SK-N-SH (cell line): Measurements from ENCODE around the gene ERAP2. TPM values are rescaled to one million over a fixed set of nuclear protein-coding genes. Genes with fewer than 3 reads are reported as not detected.

Experiments
- CTCF ChIA-PET: fragments of 300-600, 350-600 bp; formaldehyde crosslinking; extraction: SDS; loops from one replicate; lab custom pipeline; 2021; lab: Yijun Ruan, JAX
- POLR2A ChIA-PET: fragments of 350-600 bp; sonication (Branson Sonifier 250); formaldehyde crosslinking; extraction: SDS; loops from one replicate; lab custom pipeline; 2020; ENCODE audit warnings: antibody characterized with exemption, inconsistent platforms; lab: Yijun Ruan, JAX
- DNase-seq: peaks from one replicate; pipeline ENCODE4 v3.0.0; 2012
- H2AFZ ChIP-seq: fragments of 200-600 bp; sonication (generic); 2 replicates; pipeline ENCODE4 v1.8.1; 2016; ENCODE audit warnings: antibody characterized with exemption, mild to moderate bottlenecking, low read depth
- H3F3A ChIP-seq: fragments of 200-600 bp; sonication (generic); replicated peaks from 2 replicates; pipeline ENCODE3; 2016; ENCODE audit warnings: antibody characterized with exemption, mild to moderate bottlenecking; ENCODE audit not compliant: insufficient read depth
- H3K27ac ChIP-seq, 2 experiments: fragments of 200-500 bp in 1 of 2; fragments of 200-600 bp in 1 of 2; sonication (Bioruptor generic) in 1 of 2; sonication (generic), shearing (Covaris generic) in 1 of 2; 2 replicates each; pipeline versions ENCODE4 v1.5.1 to v1.6.1; 2014 to 2016; ENCODE audit warnings: low read depth in 2 of 2, inconsistent platforms in 1 of 2, low read length in 1 of 2, mild to moderate bottlenecking in 1 of 2, mixed read lengths in 1 of 2
- H3K27me3 ChIP-seq: fragments of 200-600 bp; sonication (generic), shearing (Covaris generic); 2 replicates; pipeline ENCODE4 v1.6.1; 2016; ENCODE audit warnings: mixed run types; ENCODE audit not compliant: insufficient read depth
- H3K36me3 ChIP-seq, 2 experiments: fragments of 200-500 bp in 1 of 2; fragments of 200-600 bp in 1 of 2; sonication (Bioruptor generic) in 1 of 2; sonication (generic) in 1 of 2; replicated peaks in 1 of 2; 2 replicates each; pipeline versions ENCODE3 to v1.5.1; 2014 to 2016; ENCODE audit warnings: low read length in 1 of 2, mild to moderate bottlenecking in 1 of 2; ENCODE audit not compliant: insufficient read depth in 2 of 2, control insufficient read depth in 1 of 2
- H3K4me1 ChIP-seq, 2 experiments: fragments of 200-500 bp in 1 of 2; fragments of 200-600 bp in 1 of 2; sonication (Bioruptor generic) in 1 of 2; sonication (generic), shearing (Covaris generic) in 1 of 2; 2 replicates each; pipeline versions ENCODE4 v1.5.1 to v1.6.1; 2014 to 2016; ENCODE audit warnings: low read depth in 1 of 2, low read length in 1 of 2, mixed run types in 1 of 2; ENCODE audit not compliant: insufficient read depth in 2 of 2, control insufficient read depth in 1 of 2
- H3K4me2 ChIP-seq: fragments of 200-600 bp; sonication (generic), shearing (Covaris generic); 2 replicates; pipeline ENCODE4 v1.6.1; 2017; ENCODE audit warnings: mixed run types
- H3K4me3 ChIP-seq, 2 experiments: fragments of 200-500 bp in 1 of 2; fragments of 200-600 bp in 1 of 2; sonication (Bioruptor generic) in 1 of 2; sonication (generic), shearing (Covaris generic) in 1 of 2; 2 replicates each; pipeline versions ENCODE4 v1.5.1 to v1.8.1; 2014 to 2016; ENCODE audit warnings: low read depth in 2 of 2, inconsistent platforms in 1 of 2, low read length in 1 of 2, mild to moderate bottlenecking in 1 of 2, mixed read lengths in 1 of 2, moderate library complexity in 1 of 2
- H3K79me2 ChIP-seq: fragments of 200-600 bp; sonication (generic); 2 replicates; pipeline ENCODE4 v1.8.1; 2017; ENCODE audit warnings: mild to moderate bottlenecking; ENCODE audit not compliant: insufficient read depth
- H3K9ac ChIP-seq: fragments of 200-600 bp; sonication (generic); 2 replicates; pipeline ENCODE4 v1.6.1; 2017; ENCODE audit warnings: mixed run types
- H3K9me2 ChIP-seq: fragments of 200-600 bp; sonication (generic); 2 replicates; pipeline ENCODE4 v1.6.1; 2017; ENCODE audit warnings: mixed run types
- H3K9me3 ChIP-seq: fragments of 200-600 bp; sonication (generic); 2 replicates; pipeline ENCODE4 v1.6.1; 2017; ENCODE audit warnings: mixed run types, mild to moderate bottlenecking, moderate library complexity
- H4K20me1 ChIP-seq: fragments of 200-600 bp; sonication (generic); 2 replicates; pipeline ENCODE4 v1.6.1; 2017; ENCODE audit warnings: mild to moderate bottlenecking, mixed run types; ENCODE audit not compliant: insufficient read depth
- ELF1 ChIP-seq: IDR thresholded peaks from 2 replicates; pipeline ENCODE4 v1.4.0; 2012
- EP300 ChIP-seq, 2 experiments: IDR thresholded peaks; 2 replicates each; pipeline versions ENCODE4 v1.4.0 to v1.6.1; 2012; ENCODE audit warnings: borderline replicate concordance in 1 of 2, low read depth in 1 of 2, low read length in 1 of 2
- EZH2phosphoT487 ChIP-seq: fragments of 200-600 bp; sonication (generic); IDR thresholded peaks from 2 replicates; pipeline ENCODE4 v1.6.1; 2017; ENCODE audit warnings: low read depth, mixed run types, mild to moderate bottlenecking, antibody characterized with exemption, moderate library complexity, borderline replicate concordance
- FOSL2 ChIP-seq: IDR thresholded peaks from 2 replicates; pipeline ENCODE4 v1.4.0; 2012; ENCODE audit warnings: low read depth, mild to moderate bottlenecking, moderate library complexity, borderline replicate concordance
- FOXM1 ChIP-seq: IDR thresholded peaks from 2 replicates; pipeline ENCODE4 v1.4.0; 2012; ENCODE audit warnings: low read depth, mild to moderate bottlenecking
- GABPA ChIP-seq: IDR thresholded peaks from 2 replicates; pipeline ENCODE4 v1.4.0; 2012; ENCODE audit warnings: low read depth, mild to moderate bottlenecking
- JUND ChIP-seq: IDR thresholded peaks from 2 replicates; pipeline ENCODE4 v1.4.0; 2012
- MXI1 ChIP-seq: IDR thresholded peaks from 2 replicates; pipeline ENCODE4 v1.6.1; 2012; ENCODE audit warnings: mild to moderate bottlenecking, low read depth, low read length, improper control_type of control experiment
- NFIC ChIP-seq: IDR thresholded peaks from 2 replicates; pipeline ENCODE4 v1.4.0; 2012; ENCODE audit warnings: borderline replicate concordance
- NRF1 ChIP-seq: IDR thresholded peaks from 2 replicates; pipeline ENCODE4 v1.6.1; 2012; ENCODE audit warnings: low read depth, mild to moderate bottlenecking, low read length
- POLR2AphosphoS5 ChIP-seq: IDR thresholded peaks from 2 replicates; pipeline ENCODE4 v1.6.1; 2012; ENCODE audit warnings: low read depth, low read length
- RXRA ChIP-seq: IDR thresholded peaks from 2 replicates; pipeline ENCODE4 v1.4.0; 2012; ENCODE audit warnings: low read depth, mild to moderate bottlenecking, borderline replicate concordance
- SIN3A ChIP-seq: IDR thresholded peaks from 2 replicates; pipeline ENCODE4 v1.6.1; 2012; ENCODE audit warnings: low read depth, mild to moderate bottlenecking, low read length, moderate library complexity, borderline replicate concordance
- TAF1 ChIP-seq: IDR thresholded peaks from 2 replicates; pipeline ENCODE4 v1.6.1; 2012; ENCODE audit warnings: low read depth, mild to moderate bottlenecking, low read length, moderate library complexity, borderline replicate concordance
- TCF12 ChIP-seq: IDR thresholded peaks from 2 replicates; pipeline ENCODE4 v1.4.0; 2012
- TEAD4 ChIP-seq: IDR thresholded peaks from 2 replicates; pipeline ENCODE4 v1.4.0; 2012; ENCODE audit warnings: mild to moderate bottlenecking, borderline replicate concordance; ENCODE audit not compliant: insufficient read depth
- YY1 ChIP-seq: IDR thresholded peaks from 2 replicates; pipeline ENCODE4 v1.4.0; 2012; ENCODE audit warnings: low read depth, mild to moderate bottlenecking
- WGBS: methylation state at CpG from one replicate; pipeline ENCODE4 v1.1.6; 2017; ENCODE audit warnings: low lambda C conversion rate; 5-methylcytosine and 5-hydroxymethylcytosine counted together
- polyA plus RNA-seq, 3 experiments: library from polyadenylated mRNA; depleted of rRNA; stranded (reverse); fragments of >200 nt; gene quantifications; 2 replicates each; pipeline ENCODE4 v1.2.3, GENCODE V29; 2012
- TF ChIP-seq, protein P1 (sequence below): fragments of 150-350 bp; IDR thresholded peaks from 2 replicates; pipeline ENCODE4 v1.6.1; 2016; ENCODE audit warnings: mild to moderate bottlenecking, low read depth, low read length
- TF ChIP-seq, protein P2 (sequence below): IDR thresholded peaks from 2 replicates; pipeline ENCODE4; 2012
- TF ChIP-seq, protein P3 (sequence below): IDR thresholded peaks from 2 replicates; pipeline ENCODE4 v1.4.0; 2012; ENCODE audit warnings: low read depth, borderline replicate concordance
- TF ChIP-seq, protein P4 (sequence below): IDR thresholded peaks from 2 replicates; pipeline ENCODE4 v1.4.0; 2012; ENCODE audit warnings: low read depth

ERAP2 gene
- polyA plus RNA-seq, 1 of the 3 experiments (the other 2 are of a cell fraction) = 13.2 TPM

DNA sequence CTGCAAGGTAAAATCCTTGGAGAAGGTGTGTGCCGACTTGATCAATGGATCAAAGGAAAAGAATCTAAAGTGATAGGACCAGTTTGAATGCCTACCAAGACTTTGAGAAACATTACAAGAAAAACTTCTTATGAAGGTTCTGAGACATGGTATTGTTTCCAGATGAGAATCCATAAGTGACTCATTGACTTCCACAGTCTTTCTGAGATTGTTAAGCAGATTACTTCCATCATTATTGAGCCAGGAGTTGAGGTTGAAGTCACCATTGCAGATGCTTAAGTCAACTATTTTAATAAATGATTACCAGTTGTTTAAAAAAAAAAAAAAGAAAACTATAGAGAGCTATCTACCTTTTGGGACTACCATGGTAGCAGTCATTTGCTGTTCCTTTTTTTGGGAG, 66.6 kb downstream of the ERAP2 start:
- TF ChIP-seq FOSL2 (peak; percentile 66), ELF1 (no peak), TCF12 (peak; percentile 88), GABPA (no peak), TEAD4 (no peak), EZH2phosphoT487 (no peak), YY1 (no peak), JUND (peak; percentile 77), NRF1 (no peak), NFIC (peak; percentile 15; the same call in 1 of the 2 replicates)
- TF ChIP-seq, protein P1, sequence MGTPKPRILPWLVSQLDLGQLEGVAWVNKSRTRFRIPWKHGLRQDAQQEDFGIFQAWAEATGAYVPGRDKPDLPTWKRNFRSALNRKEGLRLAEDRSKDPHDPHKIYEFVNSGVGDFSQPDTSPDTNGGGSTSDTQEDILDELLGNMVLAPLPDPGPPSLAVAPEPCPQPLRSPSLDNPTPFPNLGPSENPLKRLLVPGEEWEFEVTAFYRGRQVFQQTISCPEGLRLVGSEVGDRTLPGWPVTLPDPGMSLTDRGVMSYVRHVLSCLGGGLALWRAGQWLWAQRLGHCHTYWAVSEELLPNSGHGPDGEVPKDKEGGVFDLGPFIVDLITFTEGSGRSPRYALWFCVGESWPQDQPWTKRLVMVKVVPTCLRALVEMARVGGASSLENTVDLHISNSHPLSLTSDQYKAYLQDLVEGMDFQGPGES = no peak
- TF ChIP-seq, protein P2, sequence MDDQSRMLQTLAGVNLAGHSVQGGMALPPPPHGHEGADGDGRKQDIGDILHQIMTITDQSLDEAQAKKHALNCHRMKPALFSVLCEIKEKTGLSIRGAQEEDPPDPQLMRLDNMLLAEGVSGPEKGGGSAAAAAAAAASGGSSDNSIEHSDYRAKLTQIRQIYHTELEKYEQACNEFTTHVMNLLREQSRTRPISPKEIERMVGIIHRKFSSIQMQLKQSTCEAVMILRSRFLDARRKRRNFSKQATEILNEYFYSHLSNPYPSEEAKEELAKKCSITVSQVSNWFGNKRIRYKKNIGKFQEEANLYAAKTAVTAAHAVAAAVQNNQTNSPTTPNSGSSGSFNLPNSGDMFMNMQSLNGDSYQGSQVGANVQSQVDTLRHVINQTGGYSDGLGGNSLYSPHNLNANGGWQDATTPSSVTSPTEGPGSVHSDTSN = peak; percentile 71
- H3K4me2 ChIP-seq = no peak overlapping the region

DNA sequence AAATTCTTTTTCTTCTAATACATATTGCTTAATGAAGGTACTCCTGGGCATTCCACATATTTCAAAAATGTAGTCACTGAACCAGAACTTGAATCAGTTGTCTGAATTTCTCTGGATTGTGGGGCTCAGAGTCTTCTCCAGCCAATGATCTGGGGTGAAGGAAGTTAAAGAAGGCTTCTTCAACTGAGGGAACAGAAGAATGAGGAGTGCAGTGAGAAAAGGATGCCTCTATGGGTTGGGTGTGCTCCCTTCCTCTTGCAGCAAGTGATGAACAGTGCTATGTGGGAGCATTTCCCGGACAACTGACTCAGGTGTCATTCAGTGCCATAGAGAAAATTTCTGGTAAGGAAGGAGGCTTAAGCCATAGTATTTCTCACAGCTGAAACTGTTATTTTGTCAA, 67.5 kb downstream of the ERAP2 start:
- no peak for DNase-seq
- no peaks in the 10 kb centered on the region for H3K36me3 ChIP-seq
- no peaks in the 10 kb centered on the region for H3K9me2 ChIP-seq
- peaks cover 0 to 28% of the 10 kb centered on the region in 2 experiments; a peak in 2 of 4 replicates for H3K4me1 ChIP-seq
- no peaks in the 10 kb centered on the region for H3K27me3 ChIP-seq
- no peak overlapping the region for H3K9ac ChIP-seq
- peaks cover 28% of the 10 kb centered on the region for H3F3A ChIP-seq
- H3K27ac ChIP-seq = 0 out of 4 replicates have a peak overlapping the region, but pooled peaks of 1 of the 2 experiments have one; percentile 41
- WGBS = 100% methylated on average over 1 of the region's 1 CpG
- ChIA-PET CTCF (no interaction called here), POLR2A (no interaction called here)
- H3K4me3 ChIP-seq = no peak overlapping the region
- no peak overlapping the region for H3K4me2 ChIP-seq
- no peak overlapping the region for H2AFZ ChIP-seq
- H3K9me3 ChIP-seq = no peaks in the 10 kb centered on the region
- H4K20me1 ChIP-seq = peaks cover 5% of the 10 kb centered on the region; the same call in 1 of the 2 replicates
- H3K79me2 ChIP-seq = peaks cover 88% of the 10 kb centered on the region
- TF ChIP-seq YY1 = no peak
- TF ChIP-seq, protein P3, sequence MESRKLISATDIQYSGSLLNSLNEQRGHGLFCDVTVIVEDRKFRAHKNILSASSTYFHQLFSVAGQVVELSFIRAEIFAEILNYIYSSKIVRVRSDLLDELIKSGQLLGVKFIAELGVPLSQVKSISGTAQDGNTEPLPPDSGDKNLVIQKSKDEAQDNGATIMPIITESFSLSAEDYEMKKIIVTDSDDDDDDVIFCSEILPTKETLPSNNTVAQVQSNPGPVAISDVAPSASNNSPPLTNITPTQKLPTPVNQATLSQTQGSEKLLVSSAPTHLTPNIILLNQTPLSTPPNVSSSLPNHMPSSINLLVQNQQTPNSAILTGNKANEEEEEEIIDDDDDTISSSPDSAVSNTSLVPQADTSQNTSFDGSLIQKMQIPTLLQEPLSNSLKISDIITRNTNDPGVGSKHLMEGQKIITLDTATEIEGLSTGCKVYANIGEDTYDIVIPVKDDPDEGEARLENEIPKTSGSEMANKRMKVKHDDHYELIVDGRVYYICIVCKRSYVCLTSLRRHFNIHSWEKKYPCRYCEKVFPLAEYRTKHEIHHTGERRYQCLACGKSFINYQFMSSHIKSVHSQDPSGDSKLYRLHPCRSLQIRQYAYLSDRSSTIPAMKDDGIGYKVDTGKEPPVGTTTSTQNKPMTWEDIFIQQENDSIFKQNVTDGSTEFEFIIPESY = no peak
- TF ChIP-seq MXI1 = no peak
- TF ChIP-seq ELF1 = no peak
- no peak for TF ChIP-seq TAF1
- no peak for TF ChIP-seq NFIC
- TF ChIP-seq SIN3A = no peak
- no peak for TF ChIP-seq EZH2phosphoT487
- TF ChIP-seq, protein P1 = no peak
- no peak for TF ChIP-seq FOXM1
- TF ChIP-seq GABPA = no peak
- TF ChIP-seq RXRA = no peak
- no peak for TF ChIP-seq EP300 (IDR thresholded peaks at IDR 0.05; ENCODE audit: borderline replicate concordance in 1 of 2, low read depth in 1 of 2, low read length in 1 of 2)
- no peak for TF ChIP-seq JUND
- no peak for TF ChIP-seq POLR2AphosphoS5
- no peak for TF ChIP-seq FOSL2
- TF ChIP-seq, protein P4, sequence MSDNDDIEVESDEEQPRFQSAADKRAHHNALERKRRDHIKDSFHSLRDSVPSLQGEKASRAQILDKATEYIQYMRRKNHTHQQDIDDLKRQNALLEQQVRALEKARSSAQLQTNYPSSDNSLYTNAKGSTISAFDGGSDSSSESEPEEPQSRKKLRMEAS = no peak

More for the DNA sequence above, 66.6 kb downstream of the ERAP2 start:
- Histone ChIP-seq H3K9me2 (no peaks in the 10 kb centered on the region), H3K27me3 (no peaks in the 10 kb centered on the region), H3K4me1 (peaks cover 0 to 29% of the 10 kb centered on the region in 2 experiments; a peak in 3 of 4 replicates), H3K9ac (no peak overlapping the region), H3F3A (peaks cover 24% of the 10 kb centered on the region), H3K36me3 (no peaks in the 10 kb centered on the region), H3K79me2 (peaks cover 88% of the 10 kb centered on the region), H2AFZ (no peak overlapping the region), H3K9me3 (no peaks in the 10 kb centered on the region), H3K27ac (peak overlapping the region in 1 of 2 experiments; percentile 41; a peak in 1 of 4 replicates), H3K4me3 (no peak overlapping the region), H4K20me1 (peaks cover 10% of the 10 kb centered on the region; the same call in 1 of the 2 replicates)
- ChIA-PET POLR2A (interaction anchor here (0.7 kb wide), 1 partner anchor 180 kb away, joined by 3 read pairs; no protein-coding TSS in a partner anchor), CTCF (no interaction called here)
- DNase-seq = no peak
- whole genome bisulfite sequencing = 94% methylated on average over 1 of the region's 1 CpG
